ENCODE results near the gene ZNF491.
A peak's percentile ranks its signal among the peaks of the same experiment; 100 is the strongest.
"Not testable (repeated sequence)": the region's sequence is repeated elsewhere in the genome, so short reads cannot be mapped to it uniquely, and the experiment has no call there.

GRCh38 chr19:11771520-11771919 lies 26.8 kb upstream of the ZNF491 start:
- not testable (repeated sequence) for TF ChIP-seq POLR2A (IDR thresholded peaks at IDR 0.05; ENCODE audit: low read depth); EP300 (IDR thresholded peaks at IDR 0.05)
- peak in 1 of 3 experiments; percentile 43 for TF ChIP-seq CTCF (IDR thresholded peaks at IDR 0.05)

Measured in esophagus muscularis mucosa (tissue), 4 donors.